ENCODE measurements around the gene LYPD6B.
"Not testable (repeated sequence)": the region's sequence is repeated elsewhere in the genome, so short reads cannot be mapped to it uniquely, and the experiment has no call there.

LYPD6B gene

GRCh38 chr2:149200109-149200520 lies 161.6 kb downstream of the LYPD6B start:
- DNase-seq (ENCODE audit: low read depth, low spot score): no peak

- DNase-seq (ENCODE audit: low read depth, low spot score): no peak
These were observed 166.2 kb downstream of the LYPD6B start for GRCh38 chr2:149204686-149205085.

- DNase-seq (ENCODE audit: low read depth, low spot score): no peak
These were observed 166.6 kb downstream of the LYPD6B start for GRCh38 chr2:149205143-149205542.

GRCh38 chr2:149213764-149214493 lies 175.4 kb downstream of the LYPD6B start:
- no peak for DNase-seq (ENCODE audit: low read depth, low spot score)

- no peak for DNase-seq (ENCODE audit: low read depth, low spot score)
These were observed 180.0 kb downstream of the LYPD6B start for GRCh38 chr2:149218497-149218896.

GRCh38 chr2:149219856-149220255 lies 181.4 kb downstream of the LYPD6B start:
- no peak for DNase-seq (ENCODE audit: low read depth, low spot score)

GRCh38 chr2:149221002-149221401 lies 182.5 kb downstream of the LYPD6B start:
- no peak for DNase-seq (ENCODE audit: low read depth, low spot score)

GRCh38 chr2:149221898-149222297 lies 183.4 kb downstream of the LYPD6B start:
- DNase-seq (ENCODE audit: low read depth, low spot score): no peak

GRCh38 chr2:149223472-149224095 lies 185.1 kb downstream of the LYPD6B start:
- no peak for DNase-seq (ENCODE audit: low read depth, low spot score)

- no peak for DNase-seq (ENCODE audit: low read depth, low spot score)
These were observed 186.0 kb downstream of the LYPD6B start for GRCh38 chr2:149224543-149224942.

GRCh38 chr2:149225446-149225845 lies 186.9 kb downstream of the LYPD6B start:
- no peak for DNase-seq (ENCODE audit: low read depth, low spot score)

- no peak for DNase-seq (ENCODE audit: low read depth, low spot score)
These were observed 188.3 kb downstream of the LYPD6B start for GRCh38 chr2:149226790-149227189.

- no peak for DNase-seq (ENCODE audit: low read depth, low spot score)
These were observed 197.4 kb downstream of the LYPD6B start for GRCh38 chr2:149235816-149236375.

GRCh38 chr2:149236410-149236809 lies 197.9 kb downstream of the LYPD6B start:
- DNase-seq (ENCODE audit: low read depth, low spot score): no peak

GRCh38 chr2:149246186-149246585 lies 207.7 kb downstream of the LYPD6B start:
- no peak for DNase-seq (ENCODE audit: low read depth, low spot score)

GRCh38 chr2:149251436-149251835 lies 212.9 kb downstream of the LYPD6B start:
- DNase-seq (ENCODE audit: low read depth, low spot score): not testable (repeated sequence)

GRCh38 chr2:149256877-149257276 lies 218.4 kb downstream of the LYPD6B start:
- DNase-seq (ENCODE audit: low read depth, low spot score): not testable (repeated sequence)

GRCh38 chr2:149258531-149258930 lies 220.0 kb downstream of the LYPD6B start:
- DNase-seq (ENCODE audit: low read depth, low spot score): no peak

- DNase-seq (ENCODE audit: low read depth, low spot score): no peak
These were observed 220.6 kb downstream of the LYPD6B start for GRCh38 chr2:149259136-149259535.

GRCh38 chr2:149261692-149262091 lies 223.2 kb downstream of the LYPD6B start:
- no peak for DNase-seq (ENCODE audit: low read depth, low spot score)
